SK-N-SH (cell line): Measurements from ENCODE around the gene IFNAR1.

Source experiments
- CTCF ChIP-seq: fragments of 200-600 bp; sonication (generic); IDR thresholded peaks from 2 replicates; pipeline ENCODE4 v1.6.1; 2017; ENCODE audit warnings: antibody characterized with exemption, mild to moderate bottlenecking, moderate library complexity
- EP300 ChIP-seq, 2 experiments: IDR thresholded peaks; 2 replicates each; pipeline versions ENCODE4 v1.4.0 to v1.6.1; 2012; ENCODE audit warnings: borderline replicate concordance in 1 of 2, low read depth in 1 of 2, low read length in 1 of 2
- EZH2phosphoT487 ChIP-seq: fragments of 200-600 bp; sonication (generic); IDR thresholded peaks from 2 replicates; pipeline ENCODE4 v1.6.1; 2017; ENCODE audit warnings: low read depth, mixed run types, mild to moderate bottlenecking, antibody characterized with exemption, moderate library complexity, borderline replicate concordance
- FOXM1 ChIP-seq: IDR thresholded peaks from 2 replicates; pipeline ENCODE4 v1.4.0; 2012; ENCODE audit warnings: low read depth, mild to moderate bottlenecking
- MAX ChIP-seq: IDR thresholded peaks from 2 replicates; pipeline ENCODE4 v1.4.0; 2012; ENCODE audit warnings: low read depth
- POLR2AphosphoS5 ChIP-seq: IDR thresholded peaks from 2 replicates; pipeline ENCODE4 v1.6.1; 2012; ENCODE audit warnings: low read depth, low read length
- TAF1 ChIP-seq: IDR thresholded peaks from 2 replicates; pipeline ENCODE4 v1.6.1; 2012; ENCODE audit warnings: low read depth, mild to moderate bottlenecking, low read length, moderate library complexity, borderline replicate concordance
- USF2 ChIP-seq: fragments of 150-350 bp; IDR thresholded peaks from 2 replicates; pipeline ENCODE4 v1.6.1; 2017; ENCODE audit warnings: antibody characterized with exemption, low read length, low read depth, borderline replicate concordance
- YY1 ChIP-seq: IDR thresholded peaks from 2 replicates; pipeline ENCODE4 v1.4.0; 2012; ENCODE audit warnings: low read depth, mild to moderate bottlenecking

- no peak for TF ChIP-seq CTCF
- no peak for TF ChIP-seq TAF1
- TF ChIP-seq YY1: no peak
- TF ChIP-seq EZH2phosphoT487: no peak
- no peak for TF ChIP-seq EP300 (IDR thresholded peaks at IDR 0.05; ENCODE audit: borderline replicate concordance in 1 of 2, low read depth in 1 of 2, low read length in 1 of 2)
- TF ChIP-seq POLR2AphosphoS5: no peak
- no peak for TF ChIP-seq USF2
- no peak for TF ChIP-seq MAX
- TF ChIP-seq FOXM1: no peak
Observed at GRCh38 chr21:33334191-33334590, 9.4 kb downstream of the IFNAR1 start.
